Esophagus squamous epithelium (tissue), 5 donors: ENCODE measurements around the gene THADA. TPM values are rescaled to one million over a fixed set of nuclear protein-coding genes. Genes with fewer than 3 reads are reported as not detected.

Experiments
- DNase-seq: peaks from one replicate; lab custom pipeline; 2025; lab: John Stamatoyannopoulos, UW
- H3K27ac ChIP-seq, 4 donors: fragments of 200-600 bp; sonication (generic); one replicate each; pipeline ENCODE4 v1.5.1; 2016 to 2019; ENCODE audit warnings: mild to moderate bottlenecking in 1 of 4
- H3K27me3 ChIP-seq, 4 donors: fragments of 200-600 bp; sonication (generic); 1 replicate in 3 of 4; 2 replicates in 1 of 4; pipeline versions ENCODE4 v1.5.1 to v1.6.0; 2017 to 2021; ENCODE audit warnings: antibody characterized with exemption in 1 of 4
- H3K36me3 ChIP-seq, 3 donors: fragments of 200-600 bp; sonication (generic); one replicate each; pipeline ENCODE4 v1.5.1; 2016 to 2019
- H3K4me1 ChIP-seq, 3 donors: fragments of 200-600 bp; sonication (generic); one replicate each; pipeline ENCODE4 v1.5.1; 2017 to 2019
- H3K4me3 ChIP-seq, 4 donors: fragments of 200-600 bp; sonication (generic); 1 replicate in 3 of 4; 2 replicates in 1 of 4; pipeline ENCODE4 v1.5.1; 2016 to 2019; ENCODE audit warnings: mild to moderate bottlenecking in 2 of 4, moderate library complexity in 1 of 4
- H3K9me3 ChIP-seq, 3 donors: fragments of 200-600 bp; sonication (generic); one replicate each; pipeline ENCODE4 v1.5.1; 2016 to 2019
- POLR2A ChIP-seq, 4 donors: fragments of 450-650 bp; IDR thresholded peaks; one replicate each; pipeline ENCODE4 v1.6.1; 2017; ENCODE audit warnings: antibody characterized with exemption in 4 of 4, mild to moderate bottlenecking in 4 of 4, moderate library complexity in 3 of 4
- WGBS, 2 donors: methylation state at CpG; one replicate each; pipeline ENCODE4 v1.1.5; 2018; 5-methylcytosine and 5-hydroxymethylcytosine counted together
- intact Hi-C: fragments of 100-400 bp; cut with DNase I; formaldehyde crosslinking; loops from one replicate; pipeline ENCODE4 v1.15.0; 2022
- total RNA-seq, 4 donors: library from RNA; depleted of rRNA; stranded (reverse); fragments of >200 nt; gene quantifications; one replicate each; pipeline ENCODE4 v1.1.0, GENCODE V29; 2016
- TF ChIP-seq, protein P1 (sequence below), 6 experiments: fragments of 450-650 bp in 4 of 6; fragments of 200-600 bp in 2 of 6; sonication (generic) in 2 of 6; IDR thresholded peaks; one replicate each; pipeline ENCODE4 v1.5.1; 2016 to 2019; ENCODE audit warnings: antibody characterized with exemption in 6 of 6, mild to moderate bottlenecking in 4 of 6, moderate library complexity in 4 of 6
- donor health status: DM: yes; HTN: yes; CAD: no.

The THADA gene
- total RNA-seq, 4 donors from 2014 or later = 14.0 to 32.2 (median 21.0) TPM

DNA sequence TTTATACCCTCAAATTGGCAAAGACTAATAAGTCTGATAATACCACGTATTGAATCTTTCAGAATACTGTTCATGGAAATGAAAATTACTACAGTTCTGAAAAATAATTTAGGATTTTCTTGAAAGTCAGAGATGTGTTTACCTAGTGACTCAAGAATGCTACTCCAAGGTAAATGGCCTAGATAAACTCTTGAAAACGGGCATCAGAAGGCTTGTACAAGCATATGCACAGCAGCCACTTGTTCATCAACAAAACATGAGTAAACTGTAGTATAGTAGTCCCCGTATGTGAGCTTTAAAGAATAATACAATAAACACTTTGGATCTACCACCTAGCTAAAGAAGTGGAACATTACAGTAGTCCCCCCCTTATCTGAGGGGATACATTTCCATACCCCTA lies 157.5 kb downstream of the THADA start:
- no peaks in the 10 kb centered on the region for H3K36me3 ChIP-seq
- no peak overlapping the region for H3K4me3 ChIP-seq
- H3K9me3 ChIP-seq = no peaks in the 10 kb centered on the region
- DNase-seq = no peak
- H3K27ac ChIP-seq = no peak overlapping the region
- TF ChIP-seq POLR2A (IDR thresholded peaks at IDR 0.05) = no peak
- TF ChIP-seq, protein P1, sequence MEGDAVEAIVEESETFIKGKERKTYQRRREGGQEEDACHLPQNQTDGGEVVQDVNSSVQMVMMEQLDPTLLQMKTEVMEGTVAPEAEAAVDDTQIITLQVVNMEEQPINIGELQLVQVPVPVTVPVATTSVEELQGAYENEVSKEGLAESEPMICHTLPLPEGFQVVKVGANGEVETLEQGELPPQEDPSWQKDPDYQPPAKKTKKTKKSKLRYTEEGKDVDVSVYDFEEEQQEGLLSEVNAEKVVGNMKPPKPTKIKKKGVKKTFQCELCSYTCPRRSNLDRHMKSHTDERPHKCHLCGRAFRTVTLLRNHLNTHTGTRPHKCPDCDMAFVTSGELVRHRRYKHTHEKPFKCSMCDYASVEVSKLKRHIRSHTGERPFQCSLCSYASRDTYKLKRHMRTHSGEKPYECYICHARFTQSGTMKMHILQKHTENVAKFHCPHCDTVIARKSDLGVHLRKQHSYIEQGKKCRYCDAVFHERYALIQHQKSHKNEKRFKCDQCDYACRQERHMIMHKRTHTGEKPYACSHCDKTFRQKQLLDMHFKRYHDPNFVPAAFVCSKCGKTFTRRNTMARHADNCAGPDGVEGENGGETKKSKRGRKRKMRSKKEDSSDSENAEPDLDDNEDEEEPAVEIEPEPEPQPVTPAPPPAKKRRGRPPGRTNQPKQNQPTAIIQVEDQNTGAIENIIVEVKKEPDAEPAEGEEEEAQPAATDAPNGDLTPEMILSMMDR (IDR thresholded peaks at IDR 0.05) = no peak
- no peaks in the 10 kb centered on the region for H3K27me3 ChIP-seq
- intact Hi-C loops = no loop called here
- peaks cover 0 to 39% (median 0%) of the 10 kb centered on the region in 3 donors for H3K4me1 ChIP-seq
- WGBS, 2 donors = 47 to 74% methylated on average over 3 of the region's 3 CpGs

DNA sequence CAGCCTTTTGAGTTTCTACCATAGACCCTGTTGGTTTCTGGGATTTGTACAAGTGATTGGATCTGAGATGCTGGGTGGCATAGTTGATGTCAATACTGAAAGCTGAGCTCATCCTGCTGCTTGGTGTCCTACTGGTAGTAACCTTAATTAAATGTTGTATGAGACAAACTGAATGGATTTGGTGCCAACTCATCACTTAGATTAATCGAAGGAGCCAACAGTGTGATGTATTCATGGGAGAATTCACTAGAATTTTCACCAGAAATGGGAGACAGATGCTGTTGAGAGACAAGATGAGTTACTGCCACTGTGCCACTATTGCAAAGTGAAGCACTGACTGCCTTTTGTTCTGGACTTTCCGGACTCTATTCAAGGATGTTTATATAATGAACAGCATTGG lies 158.5 kb downstream of the THADA start:
- H3K36me3 ChIP-seq = no peaks in the 10 kb centered on the region
- no peaks in the 10 kb centered on the region for H3K27me3 ChIP-seq
- no peak overlapping the region for H3K4me3 ChIP-seq
- peaks cover 0 to 39% (median 0%) of the 10 kb centered on the region in 3 donors for H3K4me1 ChIP-seq
- TF ChIP-seq, protein P1 (IDR thresholded peaks at IDR 0.05) = no peak
- no peak for TF ChIP-seq POLR2A (IDR thresholded peaks at IDR 0.05)
- intact Hi-C loops = no loop called here
- no peak overlapping the region for H3K27ac ChIP-seq
- WGBS, 2 donors = 78 to 89% methylated on average over 2 of the region's 2 CpGs
- no peak for DNase-seq
- H3K9me3 ChIP-seq = no peaks in the 10 kb centered on the region

DNA sequence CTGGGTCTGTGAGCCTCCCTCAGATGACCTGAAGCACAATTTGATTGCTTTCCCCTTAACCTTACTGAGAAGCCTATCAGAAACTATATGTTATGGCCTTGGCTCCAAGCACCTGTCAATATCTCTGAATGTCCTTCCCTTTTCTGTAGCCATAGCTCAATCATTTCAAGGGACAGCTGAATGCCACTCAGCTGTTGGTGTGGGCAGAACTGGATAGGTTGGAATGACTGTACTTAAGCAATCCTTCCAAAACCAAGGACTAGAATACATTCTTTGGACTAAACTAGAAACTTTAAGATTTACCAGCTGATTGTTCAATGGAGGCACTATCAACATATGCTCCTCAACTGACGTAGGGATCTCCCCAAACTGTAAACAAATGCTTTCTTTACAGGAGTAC lies 159.4 kb downstream of the THADA start:
- no peak for TF ChIP-seq POLR2A (IDR thresholded peaks at IDR 0.05)
- TF ChIP-seq, protein P1 (IDR thresholded peaks at IDR 0.05) = no peak
- intact Hi-C loops = no loop called here
- no peaks in the 10 kb centered on the region for H3K9me3 ChIP-seq
- peaks cover 0 to 38% (median 0%) of the 10 kb centered on the region in 3 donors for H3K4me1 ChIP-seq
- H3K36me3 ChIP-seq = no peaks in the 10 kb centered on the region
- H3K27ac ChIP-seq = peak overlapping the region in 1 of 4 donors; percentile 40
- no peaks in the 10 kb centered on the region for H3K27me3 ChIP-seq
- WGBS, 2 donors = 100% methylated on average over 1 of the region's 1 CpG
- no peak for DNase-seq
- H3K4me3 ChIP-seq = no peak overlapping the region

GRCh38 chr2:43435746-43436145 lies 160.1 kb downstream of the THADA start:
- Histone ChIP-seq H3K36me3 (no peaks in the 10 kb centered on the region), H3K4me3 (no peak overlapping the region), H3K4me1 (peaks cover 0 to 32% (median 0%) of the 10 kb centered on the region in 3 donors), H3K9me3 (no peaks in the 10 kb centered on the region), H3K27me3 (no peaks in the 10 kb centered on the region), H3K27ac (peak overlapping the region in 1 of 4 donors; percentile 40)
- no peak for TF ChIP-seq POLR2A (IDR thresholded peaks at IDR 0.05)
- TF ChIP-seq, protein P1 (IDR thresholded peaks at IDR 0.05) = no peak
- DNase-seq = no peak
- intact Hi-C loops = no loop called here

DNA sequence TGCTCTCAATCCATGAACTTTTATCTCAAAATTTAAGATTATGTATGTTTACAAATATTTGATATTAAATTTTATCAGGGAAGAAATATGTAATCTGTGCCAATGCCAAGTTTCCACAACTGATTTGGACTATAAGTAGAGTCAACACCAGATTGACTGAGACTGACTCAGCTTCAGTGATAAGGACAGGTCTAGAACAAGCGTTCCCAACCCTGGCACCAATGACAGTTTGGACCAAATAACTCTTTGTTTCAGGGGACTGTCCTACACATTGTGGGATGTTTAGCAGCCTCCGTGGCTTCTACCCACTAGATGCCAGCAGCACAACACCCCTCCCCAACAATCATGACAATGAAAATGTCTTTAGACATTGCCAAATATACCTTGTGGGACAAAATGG lies 165.3 kb downstream of the THADA start:
- H3K4me3 ChIP-seq = no peak overlapping the region
- intact Hi-C loops = no loop called here
- DNase-seq = no peak
- H3K27ac ChIP-seq = no peak overlapping the region
- H3K36me3 ChIP-seq = no peaks in the 10 kb centered on the region
- H3K27me3 ChIP-seq = no peaks in the 10 kb centered on the region
- WGBS, 2 donors = 60 to 73% methylated on average over 2 of the region's 2 CpGs
- H3K4me1 ChIP-seq = peaks cover 11 to 35% (median 23%) of the 10 kb centered on the region in 3 donors
- no peak for TF ChIP-seq POLR2A (IDR thresholded peaks at IDR 0.05)
- TF ChIP-seq, protein P1 (IDR thresholded peaks at IDR 0.05) = no peak
- no peaks in the 10 kb centered on the region for H3K9me3 ChIP-seq
